ENCODE measurements around the gene RADIL. TPM values are rescaled to one million over a fixed set of nuclear protein-coding genes. Genes with fewer than 3 reads are reported as not detected.

Gene RADIL
- 10 to 100 TPM in 1 of 5 donors, 1 to 10 TPM in 3, not detected in 1; 3.0 to 21.6 (median 5.5) TPM for total RNA-seq
- 1 to 10 TPM; 1.2 to 2.4 (median 1.6) TPM for polyA plus RNA-seq
- long read RNA-seq, donor 1, result 0 reads
- long read RNA-seq, donor 2, partial matches to known transcripts, result 0 of 1 reads
- long read RNA-seq, donor 2, other reads (novel, unspliced or antisense), result 0 of 1 reads
- long read RNA-seq, donor 3, result 0 reads
- long read RNA-seq, donor 4, result 0 reads
- long read RNA-seq, donor 5, partial matches to known transcripts, result 0 of 1 reads
- long read RNA-seq, donor 5, other reads (novel, unspliced or antisense), result 0 of 1 reads
- long read RNA-seq, donor 6, partial matches to known transcripts, result 0 of 1 reads
- long read RNA-seq, donor 6, other reads (novel, unspliced or antisense), result 0 of 1 reads
- long read RNA-seq, donor 7, result 0 reads
- long read RNA-seq, donor 8, result 0 reads
- long read RNA-seq, donor 9, result 0 reads
- long read RNA-seq, donor 10, result 0 reads

GRCh38 chr7:4883372-4884144 lies at the start of gene RADIL:
RADIL (minus strand) TSS chr7:4883716; CDS start chr7:4878139, 5,577 bp downstream.
- 4 to 15% (median 8%) methylated on average over 14 to 72 of the region's 72 CpGs for WGBS, 5 donors
- TF ChIP-seq CTCF (IDR thresholded peaks at IDR 0.05), result peak in 5 of 7 experiments; percentile 33 to 67 (median 58)
- peak in 1 of 3 donors; percentile 13 for TF ChIP-seq POLR2AphosphoS5 (IDR thresholded peaks at IDR 0.05)
- no peak for TF ChIP-seq EP300 (IDR thresholded peaks at IDR 0.05)
- DNase-seq, result peak; percentile 79 to 95
- Histone ChIP-seq H3K27me3 (peaks cover 0 to 39% (median 19%) of the 10 kb centered on the region in 3 donors), H3K4me3 (peak within 1 kb of the TSS; percentile 51 to 67 (median 65)), H3K36me3 (no peaks in the 10 kb centered on the region), H3K27ac (peak within 1 kb of the TSS; percentile 13 to 83 (median 72)), H3K9me3 (no peaks in the 10 kb centered on the region), H3K4me1 (peaks cover 11 to 22% (median 19%) of the 10 kb centered on the region in 4 donors)
- intact Hi-C loops (cut with DNase I; ENCODE audit: low total_unique reads), result no loop called here

GRCh38 chr7:4931943-4932342 lies 48.4 kb upstream of the RADIL start:
- Histone ChIP-seq H3K27me3 (peaks cover 0 to 25% (median 6%) of the 10 kb centered on the region in 3 donors), H3K9me3 (no peaks in the 10 kb centered on the region), H3K4me3 (no peak overlapping the region), H3K4me1 (no peaks in the 10 kb centered on the region), H3K36me3 (no peaks in the 10 kb centered on the region), H3K27ac (no peak overlapping the region)
- TF ChIP-seq CTCF (IDR thresholded peaks at IDR 0.05), result no peak
- TF ChIP-seq EP300 (IDR thresholded peaks at IDR 0.05), result no peak
- TF ChIP-seq POLR2AphosphoS5 (IDR thresholded peaks at IDR 0.05), result no peak
- no peak for TF ChIP-seq POLR2A (IDR thresholded peaks at IDR 0.05)
- 30 to 44% (median 38%) methylated on average over 11 to 12 of the region's 12 CpGs for WGBS, 5 donors
- intact Hi-C loops (cut with DNase I; ENCODE audit: low total_unique reads), result no loop called here
- DNase-seq, result peak; percentile 49 to 86

- Histone ChIP-seq H3K36me3 (no peaks in the 10 kb centered on the region), H3K9me3 (peaks cover 0 to 7% (median 0%) of the 10 kb centered on the region in 4 donors), H3K27ac (no peak overlapping the region), H3K27me3 (peaks cover 0 to 25% (median 6%) of the 10 kb centered on the region in 3 donors), H3K4me1 (no peaks in the 10 kb centered on the region), H3K4me3 (no peak overlapping the region)
- TF ChIP-seq POLR2AphosphoS5 (IDR thresholded peaks at IDR 0.05) (no peak), CTCF (IDR thresholded peaks at IDR 0.05) (no peak), EP300 (IDR thresholded peaks at IDR 0.05) (no peak), POLR2A (IDR thresholded peaks at IDR 0.05) (no peak)
- intact Hi-C loops (cut with DNase I; ENCODE audit: low total_unique reads), result no loop called here
- DNase-seq, result no peak
- WGBS, 5 donors, result 78 to 86% (median 83%) methylated on average over 6 to 8 of the region's 8 CpGs
Measured at GRCh38 chr7:4929005-4929404, 45.5 kb upstream of the RADIL start.

GRCh38 chr7:4928445-4928844 lies 44.9 kb upstream of the RADIL start:
- Histone ChIP-seq H3K4me3 (no peak overlapping the region), H3K27ac (no peak overlapping the region), H3K27me3 (peaks cover 0 to 25% (median 6%) of the 10 kb centered on the region in 3 donors), H3K9me3 (peaks cover 0 to 7% (median 0%) of the 10 kb centered on the region in 4 donors), H3K4me1 (no peaks in the 10 kb centered on the region), H3K36me3 (no peaks in the 10 kb centered on the region)
- TF ChIP-seq POLR2A (IDR thresholded peaks at IDR 0.05) (no peak), POLR2AphosphoS5 (IDR thresholded peaks at IDR 0.05) (no peak), CTCF (IDR thresholded peaks at IDR 0.05) (no peak), EP300 (IDR thresholded peaks at IDR 0.05) (no peak)
- 84 to 100% (median 88%) methylated on average over 2 of the region's 2 CpGs for WGBS, 5 donors
- DNase-seq, result no peak
- intact Hi-C loops (cut with DNase I; ENCODE audit: low total_unique reads), result no loop called here

All from stomach (tissue), 19 donors.